GM19455 (cell line): ENCODE results near the gene FAM184B.
"Not testable (repeated sequence)": the region's sequence is repeated elsewhere in the genome, so short reads cannot be mapped to it uniquely, and the experiment has no call there.

ENCODE experiments used
- ATAC-seq: cut with Tn5 transposase; IDR thresholded peaks from one replicate; pipeline ENCODE4 v1.9.1; 2021; ENCODE audit not compliant: unreplicated experiment

Gene FAM184B

GRCh38 chr4:17721496-17722355, 59.7 kb downstream of the FAM184B start:
- ATAC-seq, result no peak

- no peak for ATAC-seq
These were observed 62.3 kb downstream of the FAM184B start for GRCh38 chr4:17719106-17719505.

- ATAC-seq, result no peak
These were observed 63.0 kb downstream of the FAM184B start for GRCh38 chr4:17718471-17718870.

GRCh38 chr4:17717301-17717700, 64.1 kb downstream of the FAM184B start:
- no peak for ATAC-seq

GRCh38 chr4:17715511-17715910, 65.9 kb downstream of the FAM184B start:
- ATAC-seq, result no peak

GRCh38 chr4:17713779-17714178, 67.6 kb downstream of the FAM184B start:
- no peak for ATAC-seq

- no peak for ATAC-seq
These were observed 69.3 kb downstream of the FAM184B start for GRCh38 chr4:17712166-17712565.

- ATAC-seq, result not testable (repeated sequence)
These were observed 70.2 kb downstream of the FAM184B start for GRCh38 chr4:17711206-17711605.

GRCh38 chr4:17709763-17710068, 71.7 kb downstream of the FAM184B start:
- no peak for ATAC-seq

- ATAC-seq, result no peak
These were observed 72.2 kb downstream of the FAM184B start for GRCh38 chr4:17708992-17709762.

- ATAC-seq, result no peak
These were observed 73.8 kb downstream of the FAM184B start for GRCh38 chr4:17707671-17708070.

GRCh38 chr4:17705107-17705506, 76.3 kb downstream of the FAM184B start:
- ATAC-seq, result no peak

GRCh38 chr4:17704020-17704650, 77.3 kb downstream of the FAM184B start:
- no peak for ATAC-seq

GRCh38 chr4:17702641-17703040, 78.8 kb downstream of the FAM184B start:
- no peak for ATAC-seq

- no peak for ATAC-seq
These were observed 79.5 kb downstream of the FAM184B start for GRCh38 chr4:17701882-17702281.

GRCh38 chr4:17701138-17701839, 80.1 kb downstream of the FAM184B start:
- ATAC-seq, result no peak

GRCh38 chr4:17699380-17699779, 82.0 kb downstream of the FAM184B start:
- ATAC-seq, result no peak

GRCh38 chr4:17698116-17698515, 83.3 kb downstream of the FAM184B start:
- no peak for ATAC-seq

- no peak for ATAC-seq
These were observed 86.1 kb downstream of the FAM184B start for GRCh38 chr4:17695341-17695740.

GRCh38 chr4:17694552-17694951, 86.9 kb downstream of the FAM184B start:
- ATAC-seq, result no peak

- no peak for ATAC-seq
These were observed 90.5 kb downstream of the FAM184B start for GRCh38 chr4:17690898-17691297.
